Dendritic cell treated with granulocyte-macrophage colony-stimulating factor and Interleukin-4, amounts not matched to agents 40 ng/mL and 50 ng/mL, for 4 days (primary cell): ENCODE measurements around the gene ZBTB34.
A peak's percentile ranks its signal among the peaks of the same experiment; 100 is the strongest.

Experiments used
- H3K27ac Mint-ChIP-seq: one replicate; pipeline ENCODE4 v1.8.0; 2022; ENCODE audit warnings: mild to moderate bottlenecking, mixed read lengths
- H3K27me3 Mint-ChIP-seq: one replicate; pipeline ENCODE4 v1.8.0; 2022; ENCODE audit warnings: mild to moderate bottlenecking, mixed read lengths
- H3K36me3 Mint-ChIP-seq: one replicate; pipeline ENCODE4 v1.8.0; 2022; ENCODE audit warnings: low read depth, mixed read lengths
- H3K4me1 Mint-ChIP-seq: one replicate; pipeline ENCODE4 v1.8.0; 2022; ENCODE audit warnings: low read depth, mixed read lengths
- H3K4me3 Mint-ChIP-seq: one replicate; pipeline ENCODE4 v1.8.0; 2022; ENCODE audit warnings: mild to moderate bottlenecking, moderate library complexity, mixed read lengths
- H3K9me3 Mint-ChIP-seq: one replicate; pipeline ENCODE4 v1.8.0; 2022; ENCODE audit warnings: mixed read lengths
- intact Hi-C: fragments of 100-400 bp; cut with micrococcal nuclease; formaldehyde crosslinking; loops from one replicate; pipeline ENCODE4 v1.15.0; 2022

Gene ZBTB34

DNA sequence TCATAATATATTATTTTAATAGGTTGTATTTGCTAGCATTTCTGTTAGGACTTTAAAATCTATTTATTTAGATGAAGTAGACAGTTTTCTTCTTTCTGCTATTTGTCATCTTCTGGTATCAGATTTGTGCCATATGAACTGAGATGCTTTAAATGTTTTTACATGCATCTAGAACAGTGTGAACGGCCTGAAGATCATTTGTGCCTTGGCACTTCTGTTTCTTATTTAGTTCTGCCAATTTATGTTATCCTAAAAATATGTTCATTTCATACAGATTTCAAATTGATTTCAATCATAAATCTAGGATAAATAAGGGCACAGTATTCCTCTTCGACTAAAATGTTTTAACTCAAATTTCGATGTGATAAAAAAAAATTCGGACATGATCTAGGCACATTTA lies 16.1 kb downstream of the ZBTB34 start:
- no peaks in the 10 kb centered on the region for H3K27me3 Mint-ChIP-seq
- peaks cover 29% of the 10 kb centered on the region for H3K4me1 Mint-ChIP-seq
- no peak overlapping the region for H3K4me3 Mint-ChIP-seq
- H3K9me3 Mint-ChIP-seq = no peaks in the 10 kb centered on the region
- H3K36me3 Mint-ChIP-seq = peaks cover 75% of the 10 kb centered on the region
- peak overlapping the region; percentile 22 for H3K27ac Mint-ChIP-seq
- intact Hi-C loops = no loop called here

DNA sequence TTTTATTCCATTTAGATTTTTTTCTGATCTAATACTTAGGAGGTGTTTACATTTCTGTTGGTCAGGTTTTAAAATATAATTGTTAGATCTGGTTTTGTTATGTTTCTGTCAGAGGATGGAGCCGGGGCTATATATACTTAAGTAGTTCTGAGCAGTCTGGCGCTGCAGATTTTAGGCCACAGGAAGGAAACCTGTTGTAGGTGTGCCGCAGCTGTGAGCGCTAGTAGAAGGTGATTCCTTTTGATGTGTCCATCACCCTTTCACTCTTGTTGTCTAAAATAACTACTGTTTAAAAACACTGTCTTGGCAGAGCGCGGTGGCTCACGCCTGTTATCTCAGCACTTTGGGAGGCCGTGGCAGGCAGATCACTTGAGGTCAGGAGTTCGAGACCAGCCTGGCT lies 17.0 kb downstream of the ZBTB34 start:
- Mint-ChIP-seq H3K9me3 (no peaks in the 10 kb centered on the region), H3K27ac (no peak overlapping the region), H3K27me3 (no peaks in the 10 kb centered on the region), H3K36me3 (peaks cover 79% of the 10 kb centered on the region), H3K4me1 (peaks cover 25% of the 10 kb centered on the region), H3K4me3 (no peak overlapping the region)
- intact Hi-C loops = no loop called here

DNA sequence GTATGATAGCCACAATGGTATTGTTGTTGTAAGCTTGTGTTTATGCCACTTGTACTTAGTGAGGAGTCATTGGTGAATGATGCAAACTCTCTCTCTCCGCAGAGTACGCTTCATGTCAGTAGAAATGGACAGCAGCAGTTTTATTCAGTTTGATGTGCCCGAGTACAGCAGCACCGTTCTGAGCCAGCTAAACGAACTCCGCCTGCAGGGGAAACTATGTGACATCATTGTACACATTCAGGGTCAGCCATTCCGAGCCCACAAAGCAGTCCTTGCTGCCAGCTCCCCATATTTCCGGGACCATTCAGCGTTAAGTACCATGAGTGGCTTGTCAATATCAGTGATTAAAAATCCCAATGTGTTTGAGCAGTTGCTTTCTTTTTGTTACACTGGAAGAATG lies 18.8 kb downstream of the ZBTB34 start:
- no peaks in the 10 kb centered on the region for H3K9me3 Mint-ChIP-seq
- H3K36me3 Mint-ChIP-seq = peaks cover 84% of the 10 kb centered on the region
- no peak overlapping the region for H3K4me3 Mint-ChIP-seq
- H3K27me3 Mint-ChIP-seq = no peaks in the 10 kb centered on the region
- intact Hi-C loops = no loop called here
- no peak overlapping the region for H3K27ac Mint-ChIP-seq
- peaks cover 30% of the 10 kb centered on the region for H3K4me1 Mint-ChIP-seq

DNA sequence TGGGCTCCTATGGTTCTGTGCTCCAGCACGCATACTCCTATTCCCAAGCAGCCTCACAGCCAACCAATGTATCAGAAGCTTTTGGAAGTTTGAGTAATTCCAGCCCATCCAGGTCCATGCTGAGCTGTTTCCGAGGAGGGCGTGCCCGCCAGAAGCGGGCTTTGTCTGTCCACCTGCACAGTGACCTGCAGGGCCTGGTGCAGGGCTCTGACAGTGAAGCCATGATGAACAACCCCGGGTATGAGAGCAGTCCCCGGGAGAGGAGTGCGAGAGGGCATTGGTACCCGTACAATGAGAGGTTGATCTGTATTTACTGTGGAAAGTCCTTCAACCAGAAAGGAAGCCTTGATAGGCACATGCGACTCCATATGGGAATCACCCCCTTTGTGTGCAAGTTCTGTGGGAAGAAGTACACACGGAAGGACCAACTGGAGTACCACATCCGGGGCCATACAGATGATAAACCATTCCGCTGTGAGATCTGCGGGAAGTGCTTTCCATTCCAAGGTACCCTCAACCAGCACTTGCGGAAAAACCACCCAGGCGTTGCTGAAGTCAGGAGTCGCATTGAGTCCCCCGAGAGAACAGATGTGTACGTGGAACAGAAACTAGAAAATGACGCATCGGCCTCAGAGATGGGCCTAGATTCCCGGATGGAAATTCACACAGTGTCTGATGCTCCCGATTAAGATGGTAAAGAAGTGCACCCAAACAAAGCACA lies 19.9 kb downstream of the ZBTB34 start:
- peaks cover 22% of the 10 kb centered on the region for H3K4me1 Mint-ChIP-seq
- no peaks in the 10 kb centered on the region for H3K27me3 Mint-ChIP-seq
- peaks cover 82% of the 10 kb centered on the region for H3K36me3 Mint-ChIP-seq
- H3K9me3 Mint-ChIP-seq = no peaks in the 10 kb centered on the region
- intact Hi-C loops = no loop called here
- H3K4me3 Mint-ChIP-seq = no peak overlapping the region
- no peak overlapping the region for H3K27ac Mint-ChIP-seq

DNA sequence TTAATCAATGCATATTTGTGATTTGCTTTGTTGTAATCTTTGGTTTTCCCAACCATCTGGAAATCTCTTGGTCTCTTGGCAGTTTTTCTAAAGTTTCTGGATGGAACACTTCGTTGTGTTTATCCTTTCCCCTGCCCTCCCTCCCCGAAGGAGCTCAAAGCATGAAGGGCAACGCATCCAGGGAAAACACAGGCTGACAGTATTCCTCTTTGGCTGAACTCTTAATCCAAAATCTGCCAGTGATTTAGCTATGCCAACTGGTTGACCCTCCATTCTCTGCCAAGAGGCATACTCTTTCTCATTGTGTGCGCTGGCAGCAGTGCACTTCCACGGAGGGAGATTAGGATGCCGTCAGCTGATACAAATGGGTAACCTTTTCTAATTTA lies 20.5 kb downstream of the ZBTB34 start:
- Mint-ChIP-seq H3K27ac (no peak overlapping the region), H3K36me3 (peaks cover 88% of the 10 kb centered on the region), H3K9me3 (no peaks in the 10 kb centered on the region), H3K27me3 (no peaks in the 10 kb centered on the region), H3K4me1 (peaks cover 17% of the 10 kb centered on the region), H3K4me3 (no peak overlapping the region)
- intact Hi-C loops = no loop called here

DNA sequence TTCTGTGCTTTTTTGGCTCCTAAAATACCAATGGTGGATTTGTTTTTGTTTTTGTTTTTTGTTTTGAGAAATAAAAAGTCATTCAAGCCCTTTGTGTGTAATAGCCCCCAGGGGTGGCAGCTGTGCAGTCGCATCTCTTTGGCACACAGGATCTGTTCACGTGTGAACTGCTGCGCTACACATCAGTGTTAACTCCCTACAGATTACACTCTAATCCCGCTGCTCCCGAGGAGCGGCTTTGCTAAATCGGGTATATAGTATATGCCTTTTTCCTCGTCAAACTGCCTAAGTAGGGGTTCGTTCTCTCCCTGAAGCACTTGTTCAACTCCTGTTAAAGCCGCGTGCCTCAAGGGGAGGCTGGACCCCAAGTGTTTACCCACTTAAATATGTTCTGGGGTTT lies 22.3 kb downstream of the ZBTB34 start:
- intact Hi-C loops = no loop called here
- no peak overlapping the region for H3K4me3 Mint-ChIP-seq
- no peaks in the 10 kb centered on the region for H3K27me3 Mint-ChIP-seq
- peaks cover 13% of the 10 kb centered on the region for H3K4me1 Mint-ChIP-seq
- H3K27ac Mint-ChIP-seq = no peak overlapping the region
- H3K9me3 Mint-ChIP-seq = no peaks in the 10 kb centered on the region
- peaks cover 82% of the 10 kb centered on the region for H3K36me3 Mint-ChIP-seq

DNA sequence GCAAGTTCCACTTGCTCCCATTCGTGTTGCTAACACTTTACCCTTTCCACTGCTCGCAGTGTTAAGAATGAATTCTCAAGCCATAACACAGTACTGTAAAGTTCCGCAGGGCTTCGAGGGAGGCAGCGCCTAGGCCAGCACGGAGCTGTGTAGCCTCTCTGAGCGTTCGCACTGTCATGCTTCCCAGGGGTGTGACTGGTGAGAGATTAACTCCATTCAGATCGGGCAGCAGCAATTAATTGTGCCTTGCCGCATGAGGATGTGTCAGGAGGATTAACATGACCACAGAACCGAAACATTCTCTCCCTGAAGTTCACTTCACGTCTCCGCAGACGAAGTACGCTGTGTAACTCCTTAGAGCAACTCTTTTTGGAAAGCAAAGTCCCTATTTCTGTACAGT lies 23.2 kb downstream of the ZBTB34 start:
- Mint-ChIP-seq H3K36me3 (peaks cover 73% of the 10 kb centered on the region), H3K27me3 (no peaks in the 10 kb centered on the region), H3K9me3 (no peaks in the 10 kb centered on the region), H3K4me3 (no peak overlapping the region), H3K27ac (no peak overlapping the region), H3K4me1 (peaks cover 13% of the 10 kb centered on the region)
- intact Hi-C loops = no loop called here

DNA sequence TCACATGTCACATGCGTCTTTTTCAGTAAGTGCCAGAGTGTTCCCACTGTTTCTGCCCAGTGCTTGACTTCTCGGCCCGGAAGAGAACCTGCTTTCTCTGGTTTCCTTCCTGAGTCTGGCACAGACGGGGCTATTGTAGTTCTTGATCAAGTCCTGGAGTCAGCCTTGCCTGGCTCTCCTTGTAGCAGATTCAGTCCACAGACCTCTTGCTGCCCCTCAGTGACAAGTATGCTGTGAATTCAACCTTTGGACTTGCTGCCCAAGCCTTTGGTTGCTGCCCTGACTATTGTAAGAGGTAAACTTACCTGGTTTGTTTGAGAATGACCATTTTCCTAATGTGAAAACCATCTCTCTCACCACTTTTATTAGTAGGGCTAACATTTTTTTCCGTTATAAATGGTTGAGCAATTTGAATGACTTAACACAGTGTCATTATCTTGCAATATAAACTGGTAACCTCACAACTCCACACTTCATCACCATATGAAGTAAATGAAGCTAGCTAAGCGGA lies 24.7 kb downstream of the ZBTB34 start:
- Mint-ChIP-seq H3K36me3 (peaks cover 58% of the 10 kb centered on the region), H3K9me3 (no peaks in the 10 kb centered on the region), H3K27ac (no peak overlapping the region), H3K4me1 (peaks cover 20% of the 10 kb centered on the region), H3K4me3 (no peak overlapping the region), H3K27me3 (no peaks in the 10 kb centered on the region)
- intact Hi-C loops = no loop called here

DNA sequence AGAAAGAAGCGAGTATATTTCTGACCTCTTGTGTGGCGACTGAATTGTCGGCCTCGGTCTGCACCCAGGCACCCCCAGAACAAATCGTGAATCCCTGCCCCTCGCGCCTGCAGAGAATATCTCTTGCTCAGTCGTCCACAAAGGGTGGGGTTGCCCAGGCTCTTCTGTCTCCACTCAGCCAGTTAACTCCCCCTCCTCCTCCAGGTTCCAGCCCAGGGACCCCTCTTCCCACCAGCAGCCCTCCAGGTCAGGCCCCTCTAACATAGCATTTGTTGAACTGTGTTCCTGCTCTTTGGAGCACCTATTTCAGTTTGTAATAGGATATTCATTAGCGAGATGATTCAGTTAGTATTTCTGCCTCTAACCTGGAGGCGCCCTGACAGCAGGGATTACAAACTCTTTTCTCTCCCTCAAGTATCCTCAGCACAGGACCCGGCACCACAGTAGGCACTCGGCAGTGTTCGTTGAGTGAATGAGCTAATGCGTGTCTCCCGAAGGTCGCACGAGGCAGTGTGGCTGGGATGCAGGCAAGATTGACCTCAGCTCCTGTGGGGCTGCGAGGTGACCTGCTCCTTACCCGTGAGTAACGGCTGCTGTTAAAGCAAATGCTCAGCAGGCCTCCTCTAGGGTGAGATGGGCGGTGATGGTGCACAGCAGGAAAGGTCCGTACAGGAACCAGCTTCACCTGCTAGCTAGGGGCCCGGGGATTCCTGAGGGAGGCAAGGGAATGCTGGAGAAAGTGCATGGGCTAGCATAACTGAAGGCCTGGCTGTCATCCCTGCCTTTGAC lies 25.8 kb downstream of the ZBTB34 start:
- Mint-ChIP-seq H3K27me3 (no peaks in the 10 kb centered on the region), H3K36me3 (peaks cover 48% of the 10 kb centered on the region), H3K9me3 (no peaks in the 10 kb centered on the region), H3K27ac (no peak overlapping the region), H3K4me3 (no peak overlapping the region), H3K4me1 (peaks cover 20% of the 10 kb centered on the region)
- intact Hi-C loops = no loop called here

DNA sequence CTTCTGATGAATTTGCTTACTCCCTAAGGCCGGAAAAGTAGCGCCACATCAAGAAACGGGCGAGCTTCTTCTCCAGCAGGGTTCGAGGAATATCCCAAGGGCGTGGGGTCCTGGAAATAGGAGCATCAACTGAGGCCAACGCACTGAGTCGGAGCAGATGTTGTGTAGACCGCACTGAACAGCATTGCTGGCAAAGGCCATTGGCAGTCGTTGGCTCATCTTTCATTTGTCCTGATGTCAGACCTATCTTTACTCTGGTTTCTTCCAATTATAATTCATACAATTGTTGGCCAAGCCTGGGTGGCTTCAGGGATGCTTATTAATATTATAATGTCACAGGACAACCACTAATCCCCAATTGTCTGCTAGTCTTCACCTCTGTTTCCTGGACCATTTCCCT lies 26.5 kb downstream of the ZBTB34 start:
- peaks cover 20% of the 10 kb centered on the region for H3K4me1 Mint-ChIP-seq
- H3K36me3 Mint-ChIP-seq = peaks cover 41% of the 10 kb centered on the region
- no peaks in the 10 kb centered on the region for H3K27me3 Mint-ChIP-seq
- H3K9me3 Mint-ChIP-seq = no peaks in the 10 kb centered on the region
- intact Hi-C loops = no loop called here
- H3K27ac Mint-ChIP-seq = no peak overlapping the region
- H3K4me3 Mint-ChIP-seq = no peak overlapping the region

DNA sequence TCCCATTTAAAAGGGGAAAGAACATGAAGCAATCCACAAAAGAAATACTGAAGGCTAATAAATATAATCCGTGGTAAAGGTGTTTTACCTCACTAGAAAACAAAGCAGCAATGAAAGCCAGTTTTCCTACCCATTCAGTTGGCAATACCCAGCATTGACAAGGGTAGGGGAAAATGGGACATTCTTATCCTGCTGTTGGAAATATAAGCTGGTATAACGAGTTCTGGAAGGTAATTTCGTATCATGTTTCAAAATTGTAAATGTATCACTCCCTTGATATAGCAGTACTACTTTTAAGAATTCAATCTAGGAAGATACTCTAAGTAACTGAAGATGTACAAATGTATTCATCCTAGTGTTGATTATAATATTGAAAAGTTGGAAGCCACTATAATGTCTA lies 31.2 kb downstream of the ZBTB34 start:
- Mint-ChIP-seq H3K27me3 (peaks cover 3% of the 10 kb centered on the region), H3K36me3 (no peaks in the 10 kb centered on the region), H3K4me1 (peaks cover 15% of the 10 kb centered on the region), H3K4me3 (no peak overlapping the region), H3K27ac (no peak overlapping the region), H3K9me3 (no peaks in the 10 kb centered on the region)
- intact Hi-C loops = no loop called here

DNA sequence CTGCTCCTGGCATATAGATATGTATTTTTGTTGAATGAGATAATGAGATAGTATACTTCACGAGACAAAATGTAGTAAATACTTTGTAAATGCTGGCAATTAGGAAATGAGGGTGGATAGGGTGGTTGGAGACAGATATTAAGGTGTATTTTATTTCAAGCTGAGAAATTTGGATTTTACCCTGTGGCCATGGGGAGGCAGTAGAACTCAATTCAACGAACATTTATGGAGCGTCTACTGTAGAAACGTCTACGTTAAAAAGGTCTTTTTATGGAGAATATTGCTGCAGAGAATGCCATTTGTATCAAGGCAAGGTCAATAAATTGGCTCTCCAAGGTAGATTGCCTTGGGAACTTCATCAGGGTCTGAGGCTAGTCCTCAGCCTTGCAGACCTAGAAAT lies 32.6 kb downstream of the ZBTB34 start:
- Mint-ChIP-seq H3K4me3 (no peak overlapping the region), H3K27ac (no peak overlapping the region), H3K4me1 (peaks cover 15% of the 10 kb centered on the region), H3K9me3 (no peaks in the 10 kb centered on the region), H3K27me3 (peaks cover 12% of the 10 kb centered on the region), H3K36me3 (no peaks in the 10 kb centered on the region)
- intact Hi-C loops = no loop called here

DNA sequence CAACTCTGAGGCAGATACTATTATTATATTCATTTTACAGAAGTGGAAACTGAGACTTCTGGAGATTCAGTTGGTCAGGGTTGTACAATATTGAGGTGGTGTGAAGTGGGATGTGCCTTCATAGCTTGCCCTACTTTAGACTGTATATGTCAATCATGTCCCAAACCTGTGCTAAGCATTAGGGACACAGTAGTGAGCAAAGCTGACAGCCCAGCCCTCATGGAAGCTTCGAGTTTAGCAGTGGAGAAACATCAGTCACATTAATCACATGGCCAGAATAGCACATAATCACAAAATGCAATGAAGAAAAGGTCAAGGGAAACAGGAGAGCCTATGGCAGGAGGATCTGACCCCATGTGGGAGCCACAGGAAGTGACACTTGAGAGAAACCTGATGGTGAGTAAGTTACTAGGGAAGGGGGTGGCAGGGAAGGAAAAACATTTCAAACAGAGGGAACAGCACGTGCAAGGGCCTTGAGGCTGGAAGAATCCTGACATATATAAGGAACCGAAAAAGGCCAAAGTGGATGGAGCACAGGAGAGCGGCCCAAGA lies 33.7 kb downstream of the ZBTB34 start:
- peaks cover 12% of the 10 kb centered on the region for H3K27me3 Mint-ChIP-seq
- H3K36me3 Mint-ChIP-seq = no peaks in the 10 kb centered on the region
- intact Hi-C loops = no loop called here

DNA sequence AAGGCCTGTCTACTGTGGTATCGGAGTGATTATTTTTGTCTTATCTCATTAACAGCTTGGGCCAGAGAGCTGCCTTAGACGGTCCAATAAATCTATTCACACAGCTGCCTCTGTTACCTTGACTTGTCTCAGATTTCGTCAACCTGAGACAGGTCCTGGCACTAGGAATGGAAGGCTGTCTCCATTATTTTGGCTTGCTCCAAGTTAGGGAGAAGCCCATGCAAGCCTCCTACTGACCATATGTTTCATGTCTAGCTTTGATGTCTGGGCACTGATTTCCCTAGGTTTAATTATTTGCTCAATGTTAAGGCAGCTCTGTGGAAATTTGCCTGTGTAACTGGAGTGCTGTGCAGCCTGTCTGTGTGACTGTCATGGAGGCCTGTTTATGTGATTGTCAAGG lies 41.8 kb downstream of the ZBTB34 start:
- H3K27me3 Mint-ChIP-seq = peaks cover 17% of the 10 kb centered on the region
- intact Hi-C loops = no loop called here
- H3K9me3 Mint-ChIP-seq = peaks cover 16% of the 10 kb centered on the region
- no peaks in the 10 kb centered on the region for H3K36me3 Mint-ChIP-seq
- H3K27ac Mint-ChIP-seq = no peak overlapping the region
- no peaks in the 10 kb centered on the region for H3K4me1 Mint-ChIP-seq
- no peak overlapping the region for H3K4me3 Mint-ChIP-seq

More for the DNA sequence above, 33.7 kb downstream of the ZBTB34 start:
- Mint-ChIP-seq H3K27ac (no peak overlapping the region), H3K4me3 (no peak overlapping the region), H3K4me1 (peaks cover 15% of the 10 kb centered on the region), H3K9me3 (no peaks in the 10 kb centered on the region)
